Activated T-helper 2 cell treated with anti-CD3 and anti-CD28 coated beads, Interferon-gamma antibody, Interleukin-2, Interleukin-4, amounts not matched to agents 10 μg/mL and 5 μg/mL and 100 μg/mL, durations not matched to agents 14 hours and 24 hours and 36 hours (primary cell): ENCODE results near the gene BASP1. TPM values are rescaled to one million over a fixed set of nuclear protein-coding genes. Genes with fewer than 3 reads are reported as not detected.
"Not testable (repeated sequence)": the region's sequence is repeated elsewhere in the genome, so short reads cannot be mapped to it uniquely, and the experiment has no call there.

Experiments used
- DNase-seq: peaks from one replicate; pipeline ENCODE4 v3.0.0; 2021; ENCODE audit warnings: low spot score
- H3K27ac Mint-ChIP-seq: one replicate; pipeline ENCODE4 v1.8.0; 2021; ENCODE audit warnings: mixed read lengths
- H3K27me3 Mint-ChIP-seq: one replicate; pipeline ENCODE4 v1.8.0; 2021; ENCODE audit warnings: low read depth, mixed read lengths
- H3K36me3 Mint-ChIP-seq: one replicate; pipeline ENCODE4 v1.8.0; 2021; ENCODE audit warnings: low read depth, mixed read lengths
- H3K4me1 Mint-ChIP-seq: one replicate; pipeline ENCODE4 v1.8.0; 2021; ENCODE audit warnings: low read depth, mixed read lengths
- H3K4me3 Mint-ChIP-seq: one replicate; pipeline ENCODE4 v1.8.0; 2021; ENCODE audit warnings: low read depth, mild to moderate bottlenecking, moderate library complexity, mixed read lengths
- H3K9me3 Mint-ChIP-seq: one replicate; pipeline ENCODE4 v1.8.0; 2021; ENCODE audit warnings: mixed read lengths
- intact Hi-C: fragments of 100-400 bp; cut with micrococcal nuclease; formaldehyde crosslinking; loops from one replicate; pipeline ENCODE4 v1.15.1; 2023
- total RNA-seq: library from RNA; stranded (reverse); gene quantifications from 2 replicates; pipeline ENCODE4 v1.2.3, GENCODE V29; 2022

The BASP1 gene
- total RNA-seq, 1 donor from 2014 or later, result 0.73 TPM

DNA sequence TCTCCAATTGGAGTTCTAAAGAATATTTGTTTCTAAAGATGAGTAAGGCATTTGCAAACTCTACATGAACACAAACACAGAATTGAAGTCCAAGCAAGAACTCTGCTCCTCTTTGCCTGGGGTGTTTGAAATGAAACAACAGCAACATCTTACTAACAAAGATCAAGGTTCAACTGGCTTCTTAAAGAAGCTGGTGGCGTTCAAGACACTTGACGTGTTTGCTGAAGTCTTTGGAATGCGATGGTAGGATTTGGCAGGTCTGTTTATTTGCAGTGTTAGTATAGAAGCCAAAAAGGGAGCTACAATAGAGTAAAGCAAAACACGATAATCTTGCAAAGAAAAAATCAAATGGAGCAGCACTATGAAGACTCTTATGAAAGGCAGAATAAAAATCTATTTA lies 94.9 kb downstream of the BASP1 start:
- H3K27me3 Mint-ChIP-seq, result no peaks in the 10 kb centered on the region
- intact Hi-C loops, result no loop called here
- no peaks in the 10 kb centered on the region for H3K36me3 Mint-ChIP-seq
- no peak overlapping the region for H3K4me3 Mint-ChIP-seq
- no peaks in the 10 kb centered on the region for H3K4me1 Mint-ChIP-seq
- H3K9me3 Mint-ChIP-seq, result peaks cover 15% of the 10 kb centered on the region
- DNase-seq, result no peak
- H3K27ac Mint-ChIP-seq, result no peak overlapping the region

DNA sequence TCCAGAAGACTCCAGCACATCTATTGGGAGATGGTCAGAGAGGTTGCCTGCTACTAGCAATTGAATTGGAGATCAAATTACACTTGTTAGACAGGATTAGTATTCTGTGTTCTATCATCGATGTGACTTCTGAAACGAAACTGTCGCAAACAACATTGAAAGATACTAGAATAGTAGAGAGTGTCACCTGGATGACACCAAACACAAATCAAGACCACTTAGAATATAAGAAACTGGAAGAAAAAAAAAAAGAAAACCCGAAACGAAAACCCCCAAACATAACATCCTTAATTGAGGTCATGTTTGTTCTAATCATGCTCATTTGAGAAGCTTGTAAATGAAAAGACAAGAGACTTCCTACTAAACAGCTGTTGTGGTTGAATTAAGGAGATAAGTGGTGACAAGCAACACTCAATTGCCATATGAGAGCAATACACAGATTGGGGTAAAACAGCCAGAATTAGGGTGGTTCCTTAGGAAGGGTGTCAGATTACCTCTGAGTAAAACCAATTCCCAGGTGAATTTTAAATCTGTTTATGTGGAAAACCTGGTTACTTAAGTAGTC lies 97.6 kb downstream of the BASP1 start:
- Mint-ChIP-seq H3K4me1 (no peaks in the 10 kb centered on the region), H3K36me3 (no peaks in the 10 kb centered on the region), H3K4me3 (no peak overlapping the region), H3K9me3 (peaks cover 25% of the 10 kb centered on the region), H3K27ac (no peak overlapping the region), H3K27me3 (no peaks in the 10 kb centered on the region)
- intact Hi-C loops, result no loop called here
- no peak for DNase-seq

DNA sequence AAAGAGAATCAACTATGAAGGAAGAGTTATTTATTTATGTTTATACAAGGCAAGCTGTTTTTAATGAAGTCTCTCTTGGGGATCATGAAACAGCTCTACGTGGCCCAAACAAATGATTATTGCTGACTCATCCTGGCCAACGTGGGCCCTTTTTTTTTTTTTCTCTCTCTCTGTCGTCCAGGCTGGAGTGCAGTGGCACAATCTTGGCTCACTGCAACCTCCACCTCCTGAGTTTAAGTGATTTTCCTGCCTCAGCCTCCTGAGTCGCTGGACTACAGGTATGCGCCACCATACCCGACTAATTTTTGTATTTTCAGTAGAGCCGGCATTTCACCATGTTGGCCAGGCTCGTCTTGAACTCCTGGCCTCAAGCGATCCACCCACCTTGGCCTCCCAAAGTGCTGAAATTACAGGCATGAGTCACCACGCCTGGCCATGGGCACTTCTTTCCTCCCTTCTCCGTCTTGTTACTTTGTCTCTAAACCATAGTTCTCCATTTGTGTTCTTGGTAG lies 98.3 kb downstream of the BASP1 start:
- H3K4me3 Mint-ChIP-seq, result no peak overlapping the region
- H3K4me1 Mint-ChIP-seq, result no peaks in the 10 kb centered on the region
- no peak for DNase-seq
- no peaks in the 10 kb centered on the region for H3K27me3 Mint-ChIP-seq
- intact Hi-C loops, result no loop called here
- H3K9me3 Mint-ChIP-seq, result peaks cover 26% of the 10 kb centered on the region
- no peaks in the 10 kb centered on the region for H3K36me3 Mint-ChIP-seq
- no peak overlapping the region for H3K27ac Mint-ChIP-seq

DNA sequence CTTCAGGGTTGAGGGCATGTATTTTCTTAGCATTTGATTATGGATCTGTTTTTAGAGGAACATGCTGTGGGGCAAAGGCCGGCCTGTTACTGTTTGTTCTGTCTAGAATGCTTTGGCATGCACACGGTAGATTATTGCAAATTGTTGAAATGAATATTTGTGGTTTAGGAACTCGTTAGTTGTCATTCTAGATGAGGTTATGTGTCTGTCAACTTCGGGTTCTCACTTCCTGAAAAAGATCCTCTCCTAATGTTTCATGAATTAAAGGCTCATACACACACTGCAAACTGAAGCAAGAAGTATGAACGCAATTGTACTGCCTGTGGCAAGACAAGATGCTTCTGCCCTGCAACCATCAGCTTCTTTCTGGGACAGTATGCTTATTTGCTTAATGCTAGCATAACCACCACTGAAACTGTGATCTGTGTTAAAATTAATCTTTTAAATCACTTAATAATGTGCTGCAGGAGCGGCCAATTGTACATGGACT lies 99.6 kb downstream of the BASP1 start:
- intact Hi-C loops, result no loop called here
- no peak for DNase-seq
- peaks cover 26% of the 10 kb centered on the region for H3K9me3 Mint-ChIP-seq
- H3K27ac Mint-ChIP-seq, result no peak overlapping the region
- H3K36me3 Mint-ChIP-seq, result no peaks in the 10 kb centered on the region
- no peaks in the 10 kb centered on the region for H3K27me3 Mint-ChIP-seq
- no peak overlapping the region for H3K4me3 Mint-ChIP-seq
- no peaks in the 10 kb centered on the region for H3K4me1 Mint-ChIP-seq

DNA sequence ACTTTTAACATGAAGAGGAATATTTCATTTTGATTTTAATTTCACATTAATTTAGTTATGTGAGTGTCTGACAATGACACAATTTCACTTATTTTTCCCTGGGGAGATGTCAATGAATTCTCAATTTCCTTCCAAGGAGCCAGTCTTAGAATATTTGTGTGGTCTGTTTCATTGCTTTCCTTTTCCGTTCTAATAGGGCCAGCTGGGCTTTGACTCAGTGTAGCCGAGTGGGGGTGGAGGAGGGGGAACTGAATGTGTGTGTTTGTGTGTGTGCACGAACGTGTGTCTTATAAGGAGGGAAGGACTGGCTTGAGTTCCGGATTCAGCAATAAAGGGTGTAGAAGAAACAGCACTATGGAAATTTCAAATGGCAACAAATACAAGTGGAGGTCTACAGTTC lies 100.0 kb downstream of the BASP1 start:
- Mint-ChIP-seq H3K27me3 (no peaks in the 10 kb centered on the region), H3K36me3 (no peaks in the 10 kb centered on the region), H3K9me3 (peaks cover 26% of the 10 kb centered on the region), H3K27ac (no peak overlapping the region), H3K4me3 (no peak overlapping the region), H3K4me1 (no peaks in the 10 kb centered on the region)
- DNase-seq, result no peak
- intact Hi-C loops, result no loop called here

DNA sequence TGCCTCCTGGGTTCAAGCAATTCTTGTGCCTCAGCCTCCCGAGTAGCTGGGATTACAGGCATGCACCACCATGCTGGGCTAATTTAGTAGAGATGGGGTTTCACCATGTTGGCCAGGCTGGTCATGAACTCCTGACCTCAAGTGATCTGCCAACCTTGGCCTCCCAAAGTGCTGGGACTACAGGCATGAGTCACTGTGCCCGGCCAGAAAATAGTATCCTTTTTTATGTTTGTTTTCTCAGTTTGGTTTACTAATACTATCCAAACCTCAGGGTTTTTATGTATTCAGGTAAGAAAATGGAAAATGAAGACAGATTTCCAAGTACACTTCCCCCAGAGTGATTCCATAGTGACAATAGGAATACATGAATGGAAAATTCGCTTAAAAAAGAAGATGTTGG lies 101.7 kb downstream of the BASP1 start:
- peaks cover 31% of the 10 kb centered on the region for H3K9me3 Mint-ChIP-seq
- H3K36me3 Mint-ChIP-seq, H3K27ac Mint-ChIP-seq, DNase-seq, H3K4me1 Mint-ChIP-seq, H3K4me3 Mint-ChIP-seq, intact Hi-C loops, H3K27me3 Mint-ChIP-seq: not testable (repeated sequence)

DNA sequence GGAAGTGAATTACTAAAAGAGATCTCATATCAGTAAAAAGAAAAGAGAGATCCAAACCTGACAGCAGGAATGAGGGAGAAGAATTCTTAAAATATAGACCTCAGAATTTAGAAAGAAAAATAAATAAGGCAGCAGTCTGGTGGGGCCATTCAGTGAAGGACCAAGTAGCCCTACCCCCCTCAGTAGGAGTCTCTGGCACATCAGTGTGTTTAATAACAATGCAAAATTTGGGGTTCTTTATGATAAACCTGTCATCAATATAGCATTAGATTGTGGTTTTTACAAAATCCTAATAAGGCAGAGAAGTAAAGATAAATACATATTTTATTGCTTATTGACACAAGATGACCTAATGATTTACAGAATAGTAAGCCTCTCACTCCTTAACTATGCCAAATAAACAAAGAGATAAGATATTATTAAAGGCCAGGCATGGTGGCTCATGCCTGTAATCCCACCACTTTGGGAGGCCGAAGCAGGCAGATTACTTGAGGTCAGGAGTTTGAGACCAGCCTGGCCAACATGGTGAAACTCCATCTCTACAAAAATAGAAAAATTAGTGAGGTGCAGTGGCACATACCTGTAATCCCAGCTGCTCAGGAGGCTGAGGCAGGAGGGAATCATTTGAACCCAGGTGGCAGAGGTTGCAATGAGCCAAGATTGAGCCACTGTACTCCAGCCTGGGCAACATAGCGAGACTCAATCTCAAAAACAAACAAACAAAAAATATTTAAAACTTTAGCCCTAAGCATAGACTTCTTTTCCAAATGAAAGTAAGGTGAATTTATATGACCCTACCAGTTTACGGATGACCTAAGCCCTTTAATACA lies 108.6 kb downstream of the BASP1 start:
- Mint-ChIP-seq H3K4me1 (no peaks in the 10 kb centered on the region), H3K27ac (no peak overlapping the region), H3K36me3 (no peaks in the 10 kb centered on the region), H3K27me3 (no peaks in the 10 kb centered on the region), H3K4me3 (no peak overlapping the region), H3K9me3 (peaks cover 14% of the 10 kb centered on the region)
- intact Hi-C loops, result no loop called here
- DNase-seq, result no peak
